A172 (cell line): ENCODE measurements around the gene BTBD9. TPM values are rescaled to one million over a fixed set of nuclear protein-coding genes. Genes with fewer than 3 reads are reported as not detected.

ENCODE experiments used
- DNase-seq: peaks from one replicate; pipeline ENCODE4 v3.0.0-alpha.2; 2015; ENCODE audit warnings: low spot score
- total RNA-seq: library from RNA; depleted of rRNA; stranded (reverse); fragments of >200 nt; shearing (Covaris generic); gene quantifications from 2 replicates; pipeline ENCODE4 v1.2.3, GENCODE V29; 2014

Gene BTBD9
- total RNA-seq, 1 experiment from 2014 or later, result 6.9 TPM

DNA sequence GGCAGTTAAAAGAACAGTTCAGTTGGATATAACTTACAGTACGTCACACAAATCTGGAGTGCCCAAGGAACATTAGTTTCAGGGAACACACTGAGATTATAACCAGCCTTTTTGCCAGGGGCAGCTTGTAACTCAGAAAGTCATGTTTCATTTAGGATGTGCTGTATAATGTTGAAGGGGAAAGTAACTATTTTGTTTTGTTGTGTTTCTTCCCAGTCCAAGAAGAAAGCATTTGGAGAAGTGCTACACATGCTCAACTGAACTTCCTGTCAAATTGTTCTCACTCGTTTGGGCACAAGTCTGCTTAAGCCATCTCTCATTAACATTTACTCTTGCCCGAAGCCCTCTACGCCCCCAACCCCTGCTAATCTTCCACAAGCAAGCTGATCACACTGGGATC is 157.9 kb downstream of the BTBD9 start:
- DNase-seq, result no peak

GRCh38 chr6:38481211-38481836 is 158.4 kb downstream of the BTBD9 start:
- DNase-seq, result no peak

- DNase-seq, result no peak
Observed at GRCh38 chr6:38480036-38480435, 159.7 kb downstream of the BTBD9 start.

DNA sequence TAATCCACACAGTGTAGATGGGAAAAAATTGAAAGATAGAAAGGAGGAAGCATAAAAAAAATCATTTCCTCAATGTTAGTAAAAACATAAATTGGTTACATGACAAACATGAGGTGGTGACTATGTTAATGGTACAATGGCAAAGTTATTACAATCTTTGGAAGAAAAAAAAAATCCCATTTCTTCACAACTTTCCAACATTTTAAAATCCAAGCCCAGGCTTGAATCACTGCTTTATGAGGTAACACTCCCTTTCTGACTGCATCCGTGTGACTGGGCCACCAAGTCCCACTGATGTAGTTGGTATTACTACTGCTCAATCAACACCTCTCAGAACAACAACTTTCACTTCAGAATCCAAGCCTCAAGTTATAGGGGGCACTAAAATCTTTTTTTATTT is 160.4 kb downstream of the BTBD9 start:
- DNase-seq, result no peak

GRCh38 chr6:38477680-38478260 is 162.0 kb downstream of the BTBD9 start:
- DNase-seq, result no peak

GRCh38 chr6:38476888-38477287 is 162.8 kb downstream of the BTBD9 start:
- no peak for DNase-seq

GRCh38 chr6:38476141-38476540 is 163.6 kb downstream of the BTBD9 start:
- no peak for DNase-seq

DNA sequence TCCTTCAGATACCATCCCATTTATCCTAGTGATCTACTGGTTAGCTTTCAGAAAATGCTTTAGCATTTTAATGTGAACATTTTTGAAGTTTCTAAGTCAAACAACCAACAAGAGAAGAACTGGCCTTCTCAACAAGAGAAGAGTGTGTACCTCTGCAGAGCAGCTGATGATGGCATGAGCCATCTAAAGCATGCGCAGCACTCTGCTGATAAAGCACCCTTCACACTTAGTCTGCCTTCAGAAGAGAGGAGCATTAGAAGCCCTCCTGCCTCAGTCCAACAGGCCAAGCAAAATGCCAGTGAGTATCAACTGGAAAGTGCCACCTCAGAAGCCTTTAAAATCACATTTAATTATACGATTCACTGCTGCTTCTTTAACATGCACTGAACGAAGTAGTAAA is 169.2 kb downstream of the BTBD9 start:
- no peak for DNase-seq

DNA sequence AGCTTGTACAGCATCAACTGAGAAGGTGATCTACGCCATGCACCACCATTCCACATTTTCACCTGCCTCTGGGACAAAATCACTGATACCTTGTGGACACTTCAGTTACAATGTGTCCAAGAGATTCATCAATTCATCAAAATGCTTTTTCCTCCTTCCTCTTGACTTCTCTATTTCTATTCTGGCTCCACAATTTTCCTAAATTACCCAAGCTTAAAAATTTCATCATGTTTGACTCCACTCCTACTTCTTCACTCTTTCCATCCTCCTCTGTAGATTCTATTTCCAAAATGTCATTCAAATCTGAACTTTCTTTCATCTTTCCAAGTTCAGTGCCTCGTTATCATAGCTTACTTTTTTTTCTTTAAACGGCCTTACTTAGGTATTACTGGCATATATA is 172.2 kb downstream of the BTBD9 start:
- no peak for DNase-seq

DNA sequence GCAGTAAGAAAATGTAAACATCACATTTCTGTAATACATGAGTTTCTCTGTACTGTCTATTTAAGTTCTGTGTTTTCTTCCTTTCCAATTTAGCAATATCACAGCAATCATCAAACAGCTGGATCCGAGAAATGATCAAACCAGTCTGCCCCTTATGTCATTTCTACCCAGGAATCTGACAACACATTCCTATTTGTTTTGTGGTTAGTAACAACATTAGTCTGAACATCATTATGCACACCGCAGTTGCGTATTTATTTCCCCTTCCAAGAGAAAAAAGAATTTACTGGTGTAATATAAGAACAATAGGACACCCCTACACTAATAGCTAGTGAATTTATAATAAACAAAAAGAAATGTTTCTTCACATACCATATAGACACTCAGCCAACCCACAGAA is 179.5 kb downstream of the BTBD9 start:
- no peak for DNase-seq

DNA sequence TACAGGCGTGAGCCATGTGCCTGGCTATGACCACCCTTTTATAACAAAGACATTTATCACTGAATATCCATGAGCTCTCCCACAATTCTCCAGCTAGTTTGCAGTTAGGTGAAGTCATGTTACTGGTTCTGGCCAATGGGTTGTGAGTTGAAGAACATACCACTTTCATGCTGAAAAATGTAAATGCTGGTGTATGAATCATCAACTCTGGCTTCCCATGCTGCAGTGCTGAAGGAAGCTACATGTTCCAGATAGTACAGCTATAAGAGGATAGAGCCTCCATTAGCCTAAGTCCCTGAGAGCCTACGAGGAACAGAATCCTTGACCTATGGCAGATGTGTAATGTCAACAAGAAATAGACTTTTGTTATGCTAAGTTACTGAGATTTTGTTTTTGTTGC is 180.4 kb downstream of the BTBD9 start:
- no peak for DNase-seq

DNA sequence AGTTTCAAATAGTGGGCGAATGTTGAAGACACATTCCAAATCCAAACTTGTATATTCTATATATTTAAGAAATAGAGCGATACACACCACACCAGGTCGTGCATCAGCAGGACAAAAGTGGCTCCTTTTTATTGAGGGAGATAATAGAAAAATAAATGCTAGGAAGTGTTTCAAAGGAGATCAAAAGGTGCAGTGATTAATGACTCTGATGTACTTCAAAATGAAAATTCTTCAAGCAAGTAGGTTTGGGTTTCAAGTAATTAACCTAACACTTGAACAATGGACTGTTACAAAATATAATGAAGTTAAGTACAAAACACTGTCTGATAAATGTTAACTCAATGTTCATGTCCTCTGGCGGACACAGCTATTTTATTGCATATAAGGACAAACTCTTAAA is 185.9 kb downstream of the BTBD9 start:
- DNase-seq, result no peak

DNA sequence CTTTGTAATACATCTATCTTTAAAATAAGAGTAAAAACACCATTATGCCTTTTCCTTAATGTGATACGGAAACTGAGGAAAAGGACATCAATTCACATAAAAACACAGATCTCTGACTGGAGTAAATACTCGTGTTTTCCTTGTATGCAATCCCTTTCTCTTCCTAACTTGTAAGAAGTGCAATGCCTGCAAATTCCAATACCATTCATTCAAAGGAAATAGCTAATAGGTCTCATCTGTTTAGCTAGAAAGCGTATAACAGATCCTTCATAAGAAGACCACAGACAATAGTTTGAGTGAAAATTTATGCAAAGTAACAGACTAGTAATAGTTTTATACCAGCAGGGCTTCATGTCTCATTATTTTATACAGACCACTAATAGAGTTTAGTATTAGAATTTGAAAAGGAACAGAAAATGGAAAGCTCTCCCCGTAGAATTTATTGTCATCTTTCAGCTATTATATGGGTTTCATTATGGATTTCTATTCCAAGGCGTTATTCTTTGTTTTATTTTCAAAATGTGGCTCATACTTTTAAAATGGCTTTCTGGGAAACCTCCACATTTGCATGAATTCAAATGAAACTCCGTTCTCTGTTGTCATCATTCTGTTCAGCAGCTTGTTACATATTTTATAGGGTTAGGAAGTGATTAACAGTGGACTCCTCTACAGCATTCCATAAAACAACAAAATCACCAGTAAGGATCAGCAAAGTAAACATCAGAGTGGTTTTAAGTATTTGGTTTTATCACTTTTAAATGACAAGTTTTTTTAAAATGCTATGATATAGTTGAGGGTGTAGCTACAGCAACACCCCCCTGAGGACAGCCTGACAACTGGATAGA is 186.7 kb downstream of the BTBD9 start:
- no peak for DNase-seq

DNA sequence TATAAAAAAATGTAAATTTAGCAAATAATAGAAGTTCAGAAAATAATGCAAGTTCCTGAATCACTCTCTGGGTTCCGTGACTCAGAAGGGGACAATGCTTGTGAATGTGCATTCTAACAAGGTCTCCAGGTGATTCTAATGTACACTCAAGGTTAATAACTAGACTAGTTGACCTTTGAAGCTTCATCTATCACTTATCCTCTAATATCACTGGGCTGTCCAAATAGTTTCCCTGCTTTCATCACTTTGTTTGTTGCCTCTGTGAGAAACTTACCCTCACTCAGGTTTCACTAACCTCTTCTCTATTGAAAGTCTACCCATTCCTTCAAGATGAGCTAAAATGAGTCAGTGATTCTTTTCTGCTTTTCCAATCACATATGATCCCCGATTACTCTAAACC is 189.0 kb downstream of the BTBD9 start:
- no peak for DNase-seq

DNA sequence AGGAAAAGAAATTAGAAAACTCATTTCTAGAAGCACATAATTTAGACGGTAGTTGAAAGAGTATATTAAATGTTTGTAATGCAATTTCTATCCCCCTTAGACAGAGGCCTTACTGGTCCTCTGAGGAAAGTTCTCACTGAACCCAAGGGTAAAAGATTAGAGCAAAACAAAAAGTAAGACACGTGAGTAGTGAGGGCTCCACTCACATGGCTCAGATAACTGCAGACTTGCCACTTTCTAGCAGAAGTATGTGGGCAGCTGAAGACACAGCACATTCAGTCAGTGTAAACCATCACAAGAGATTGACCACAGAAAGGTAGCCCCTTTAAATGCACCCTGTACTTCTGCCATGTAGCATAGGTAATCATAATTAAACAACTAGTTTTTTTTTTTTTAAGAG is 193.8 kb downstream of the BTBD9 start:
- no peak for DNase-seq

- no peak for DNase-seq
Observed at GRCh38 chr6:38445336-38445735, 194.4 kb downstream of the BTBD9 start.

DNA sequence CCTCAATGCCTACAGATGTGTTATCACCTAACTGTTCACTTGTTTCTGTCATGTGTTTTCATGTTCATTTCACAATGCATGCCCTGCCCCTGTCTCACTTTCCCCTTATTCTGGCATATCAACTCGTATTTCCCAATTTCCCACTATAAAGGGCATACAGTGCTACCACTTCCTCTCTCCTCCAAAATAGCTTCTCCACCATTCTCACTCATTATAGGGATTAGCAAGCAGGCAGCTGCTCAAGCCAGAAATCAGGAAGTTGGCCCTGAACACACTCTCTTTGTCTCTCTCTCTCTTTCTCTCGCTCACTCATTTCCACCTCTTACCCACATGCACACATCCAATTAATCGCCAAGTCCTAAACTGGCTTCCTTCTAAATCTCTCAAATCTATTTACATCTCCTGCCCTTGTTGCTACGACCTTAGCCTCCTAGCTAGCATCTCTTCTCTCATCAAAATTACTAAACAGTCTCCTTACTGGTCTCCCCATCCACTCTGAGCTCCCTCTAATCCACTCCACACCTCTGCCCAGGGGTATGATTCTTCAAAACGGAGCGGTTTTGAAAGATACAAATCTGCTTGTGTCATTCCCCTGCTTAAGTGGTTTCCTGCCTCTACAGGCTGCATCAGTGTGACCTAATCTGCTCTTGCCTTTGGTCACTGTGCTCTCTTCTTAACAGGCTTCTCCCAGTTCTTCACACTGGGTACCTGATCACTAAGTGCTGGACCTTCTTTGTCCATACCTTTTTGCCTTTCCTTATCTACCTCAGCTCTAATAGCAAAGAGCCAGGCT is 196.2 kb downstream of the BTBD9 start:
- no peak for DNase-seq

GRCh38 chr6:38438097-38438496 is 201.6 kb downstream of the BTBD9 start:
- no peak for DNase-seq

- DNase-seq, result peak; percentile 77
Observed at GRCh38 chr6:38436726-38437465, 202.8 kb downstream of the BTBD9 start.

GRCh38 chr6:38435330-38435729 is 204.4 kb downstream of the BTBD9 start:
- no peak for DNase-seq

DNA sequence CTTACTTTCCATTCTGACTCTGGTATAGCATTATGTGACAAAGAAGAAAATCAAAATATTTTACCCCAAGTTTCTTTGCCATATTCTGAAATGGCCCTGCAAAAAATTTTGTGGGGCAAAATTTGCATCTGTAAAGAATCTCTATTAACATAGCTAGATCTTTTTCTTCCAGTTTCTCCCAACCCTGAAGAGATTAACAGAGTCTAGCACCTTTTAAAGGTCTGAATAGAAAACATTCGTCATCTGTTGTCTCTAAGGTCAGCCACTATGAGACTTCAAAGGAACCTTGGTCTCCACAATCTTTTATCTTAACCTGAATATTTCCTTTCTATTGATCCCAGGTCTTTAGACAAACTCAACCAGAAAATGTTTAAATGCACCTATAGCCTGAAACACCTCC is 205.7 kb downstream of the BTBD9 start:
- DNase-seq, result no peak

GRCh38 chr6:38432479-38432878 is 207.2 kb downstream of the BTBD9 start:
- DNase-seq, result peak; percentile 16
